Skin of body (tissue), 2 donors: Measurements from ENCODE around the gene FCER2. TPM values are rescaled to one million over a fixed set of nuclear protein-coding genes. Genes with fewer than 3 reads are reported as not detected.
"Not testable (repeated sequence)": the region's sequence is repeated elsewhere in the genome, so short reads cannot be mapped to it uniquely, and the experiment has no call there.

Experiments
- DNase-seq: peaks from one replicate; lab custom pipeline; 2025; lab: John Stamatoyannopoulos, UW
- total RNA-seq: library from RNA; depleted of rRNA; stranded (reverse); fragments of >200 nt; gene quantifications from one replicate; pipeline ENCODE4 v1.2.3, GENCODE V29; 2014

The FCER2 gene
- total RNA-seq, 1 donor from 2014 or later, result 0.20 TPM

DNA sequence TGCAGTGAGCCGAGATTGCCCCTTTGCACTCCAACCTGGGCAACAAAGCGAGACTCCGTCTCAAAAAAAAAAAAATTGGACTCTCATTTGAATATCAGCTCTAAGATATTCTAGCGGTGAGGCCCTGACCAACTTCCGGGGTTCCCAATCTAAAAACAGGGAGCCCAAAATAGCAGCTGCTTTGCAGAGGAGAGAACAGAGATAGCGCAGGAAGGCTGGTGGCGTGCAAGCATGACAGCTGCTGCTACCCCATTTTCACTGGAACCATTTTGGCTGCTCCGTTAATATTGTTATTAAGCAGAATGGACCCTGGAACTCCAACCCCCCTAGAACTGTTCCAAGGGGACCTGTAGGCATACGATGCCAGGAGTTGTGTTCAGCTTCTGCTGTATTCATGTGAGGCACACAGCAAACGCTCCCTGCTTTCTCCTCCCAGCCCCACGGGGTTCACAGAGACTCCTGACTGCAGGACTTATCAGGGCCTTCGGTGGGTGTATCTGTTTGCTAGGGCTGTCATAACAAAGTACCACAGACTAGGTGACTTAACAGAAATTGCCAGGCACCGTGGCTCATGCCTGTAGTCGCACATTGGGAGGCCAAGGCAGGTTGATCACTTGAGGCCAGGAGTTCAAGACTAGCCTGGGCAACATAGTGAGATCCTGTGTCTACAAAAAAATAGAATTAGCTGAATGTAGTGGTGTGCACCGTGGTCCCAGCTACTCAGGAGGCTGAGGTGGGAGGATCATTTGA lies 53.5 kb downstream of the FCER2 start:
- DNase-seq, result no peak

DNA sequence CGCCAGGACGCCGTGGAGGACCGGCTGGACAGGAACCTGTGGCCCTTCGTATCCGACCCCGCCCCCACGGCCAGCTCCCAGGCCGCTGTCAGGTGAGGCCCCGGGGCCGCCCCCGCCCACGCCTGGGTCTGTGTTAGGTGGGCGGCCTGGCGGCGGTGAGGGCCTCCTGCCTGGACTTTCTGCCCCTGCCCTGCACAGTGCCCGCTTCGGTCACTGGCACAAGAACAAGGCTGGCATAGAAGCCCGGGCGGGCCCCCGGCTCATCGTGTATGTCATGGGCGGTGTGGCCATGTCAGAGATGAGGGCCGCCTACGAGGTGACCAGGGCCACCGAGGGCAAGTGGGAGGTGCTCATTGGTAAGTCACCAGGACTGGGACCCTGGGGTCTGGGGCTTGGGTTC lies 54.8 kb downstream of the FCER2 start:
- no peak for DNase-seq

GRCh38 chr19:7646426-7646700 lies 55.6 kb downstream of the FCER2 start:
- DNase-seq, result no peak

GRCh38 chr19:7645656-7646425 lies 56.1 kb downstream of the FCER2 start:
- no peak for DNase-seq

DNA sequence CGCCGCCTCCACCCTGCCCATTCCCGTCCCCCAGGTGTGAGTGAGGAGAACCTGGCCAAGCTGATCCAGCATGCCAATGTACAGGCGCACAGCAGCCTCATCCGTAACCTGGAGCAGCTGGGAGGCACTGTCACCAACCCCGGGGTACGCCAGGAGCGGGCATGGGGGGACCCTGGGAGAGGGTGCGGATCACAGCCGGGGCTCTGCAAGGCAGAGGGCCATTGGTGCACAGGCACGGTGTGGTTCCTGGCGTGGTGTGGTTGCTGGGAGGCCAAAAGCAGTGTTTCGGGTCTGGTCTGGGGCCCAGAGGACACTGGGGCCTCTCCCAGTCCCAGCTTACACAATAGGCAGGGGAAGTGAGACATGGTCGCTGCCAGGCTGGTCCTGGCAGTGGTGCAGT lies 56.8 kb downstream of the FCER2 start:
- DNase-seq, result no peak

- no peak for DNase-seq
Observed at GRCh38 chr19:7644550-7644877, 57.4 kb downstream of the FCER2 start.

- not testable (repeated sequence) for DNase-seq
Observed at GRCh38 chr19:7643629-7644549, 58.0 kb downstream of the FCER2 start.

- no peak for DNase-seq
Observed at GRCh38 chr19:7643031-7643415, 58.9 kb downstream of the FCER2 start.

DNA sequence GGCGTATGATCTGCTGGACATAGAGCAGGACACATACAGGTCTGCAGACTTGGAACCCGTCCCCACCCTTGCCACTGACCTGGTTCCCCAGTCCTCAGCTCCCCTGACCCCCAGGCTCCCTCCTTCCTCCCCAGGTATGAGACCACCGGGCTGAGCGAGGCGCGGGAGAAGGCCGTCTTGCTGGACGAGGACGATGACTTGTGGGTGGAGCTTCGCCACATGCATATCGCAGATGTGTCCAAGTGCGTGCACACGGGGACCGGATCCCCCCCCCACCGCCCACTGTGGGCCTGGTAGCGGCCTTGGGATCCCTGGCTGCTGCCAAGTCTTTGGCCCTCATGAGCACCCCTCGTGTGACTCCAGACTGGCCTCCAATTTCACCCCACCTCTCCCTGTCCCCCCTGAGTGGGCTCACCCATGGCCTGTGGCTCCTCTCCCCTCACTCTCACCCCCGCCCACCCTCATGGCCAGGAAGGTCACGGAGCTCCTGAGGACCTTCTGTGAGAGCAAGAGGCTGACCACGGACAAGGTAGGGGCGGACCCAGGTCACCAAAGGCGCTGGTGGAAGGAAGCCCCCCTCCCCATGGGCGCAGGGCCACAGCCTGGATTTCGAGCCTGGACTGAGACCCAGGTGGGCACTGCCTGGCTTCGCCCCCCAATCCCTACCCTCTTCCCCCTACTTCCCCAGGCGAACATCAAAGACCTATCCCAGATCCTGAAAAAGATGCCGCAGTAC lies 59.5 kb downstream of the FCER2 start:
- DNase-seq, result no peak

DNA sequence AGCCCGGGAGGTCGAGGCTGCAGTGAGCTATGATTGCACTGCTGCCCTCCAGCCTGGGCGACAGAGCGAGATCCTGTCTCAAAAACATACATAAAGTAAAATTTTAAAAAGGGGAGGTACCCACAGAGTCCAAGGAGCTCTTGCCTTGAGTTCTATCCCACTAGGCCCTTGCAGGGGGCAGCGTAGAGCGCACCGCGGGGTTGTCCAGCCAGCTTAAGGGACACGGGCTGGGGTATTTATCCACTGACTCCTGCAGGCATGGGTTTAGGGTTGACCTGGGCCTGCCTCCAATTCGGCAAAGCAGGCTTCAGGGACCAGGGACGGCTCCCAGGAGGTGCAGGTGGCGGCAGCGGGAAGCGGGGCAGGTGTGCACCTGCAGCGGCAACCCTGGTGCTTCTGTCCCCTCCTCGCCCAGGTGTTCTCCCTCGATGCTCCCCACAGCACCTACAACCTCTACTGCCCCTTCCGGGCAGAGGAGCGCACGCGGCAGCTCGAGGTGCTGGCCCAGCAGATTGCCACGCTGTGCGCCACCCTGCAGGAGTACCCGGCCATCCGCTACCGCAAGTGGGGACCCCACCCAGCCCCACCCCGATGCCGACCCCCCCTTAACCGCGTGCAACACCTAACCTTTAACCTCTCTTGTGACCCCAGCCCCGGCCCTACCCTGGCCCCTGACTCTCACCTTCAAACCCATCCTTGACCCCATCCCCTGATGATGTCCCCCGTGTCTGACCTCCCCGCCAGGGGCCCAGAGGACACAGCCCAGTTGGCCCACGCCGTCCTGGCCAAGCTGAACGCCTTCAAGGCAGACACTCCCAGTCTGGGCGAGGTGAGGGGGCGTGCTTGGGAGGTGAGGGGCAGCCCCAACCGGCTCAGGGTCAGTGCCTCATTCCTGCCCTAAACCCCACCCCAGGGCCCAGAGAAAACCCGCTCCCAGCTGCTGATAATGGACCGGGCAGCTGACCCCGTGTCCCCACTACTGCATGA lies 60.3 kb downstream of the FCER2 start:
- DNase-seq, result no peak

DNA sequence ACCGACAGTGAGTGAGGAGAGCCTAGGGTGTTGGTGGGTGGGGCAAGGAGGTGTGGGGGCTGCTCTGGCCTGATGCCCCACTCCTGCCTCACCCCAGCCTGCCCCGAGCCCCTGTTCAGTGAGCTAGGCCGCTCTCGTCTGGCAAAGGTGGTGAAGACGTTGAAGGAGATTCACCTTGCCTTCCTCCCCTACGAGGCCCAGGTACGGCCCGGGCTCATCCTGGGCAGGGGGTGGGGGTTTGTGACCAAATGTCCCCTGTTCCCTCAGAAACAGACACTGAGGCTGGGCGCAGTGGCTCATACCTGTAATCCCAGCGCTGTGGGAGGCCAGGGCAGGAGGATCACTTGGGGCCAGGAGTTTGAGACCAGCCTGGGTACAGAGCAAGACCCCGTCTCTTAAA lies 61.1 kb downstream of the FCER2 start:
- DNase-seq, result no peak

DNA sequence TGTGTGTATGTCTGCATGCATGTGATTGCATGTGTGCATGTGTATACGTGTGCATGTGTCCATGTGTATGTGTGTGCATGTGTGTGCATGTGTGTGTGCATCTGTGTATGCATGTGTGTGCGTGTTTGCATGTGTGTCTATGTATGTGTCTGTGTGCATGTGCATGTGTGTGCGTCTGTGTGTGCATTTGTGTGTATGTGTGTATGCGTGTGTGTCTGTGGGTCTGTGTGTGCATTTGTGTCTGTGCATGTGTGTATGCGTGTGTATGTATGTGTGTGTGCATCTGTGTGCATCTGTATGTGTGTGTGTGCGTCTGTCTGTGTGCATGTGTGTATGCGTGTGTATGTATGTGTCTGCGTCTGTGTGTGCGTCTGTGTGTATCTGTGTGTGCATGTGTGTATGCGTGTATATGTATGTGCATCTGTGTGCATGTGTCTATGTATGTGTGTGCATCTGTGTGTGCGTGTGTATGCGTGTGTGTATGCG lies 62.0 kb downstream of the FCER2 start:
- DNase-seq, result no peak

- DNase-seq, result no peak
Observed at GRCh38 chr19:7638802-7639465, 63.0 kb downstream of the FCER2 start.

Other genes starting within 250 kb of the FCER2 start
- gene PEX11G, start 213.1 kb downstream of the FCER2 start, total RNA-seq, result 1.1 TPM
- gene ZNF358, start 186.0 kb downstream of the FCER2 start, total RNA-seq, result 7.4 TPM
- 6.9 TPM for gene MCOLN1, start 179.5 kb downstream of the FCER2 start, total RNA-seq
- gene PNPLA6, start 166.4 kb downstream of the FCER2 start, total RNA-seq, result 17.6 TPM
- gene CAMSAP3, start 106.3 kb downstream of the FCER2 start, total RNA-seq, result 5.7 TPM
- gene XAB2, start 72.6 kb downstream of the FCER2 start, total RNA-seq, result 21.9 TPM
- 26.2 TPM for gene PET100, start 72.3 kb downstream of the FCER2 start, total RNA-seq
- not detected for gene PCP2, start 68.4 kb downstream of the FCER2 start, total RNA-seq
- gene STXBP2, start 65.0 kb downstream of the FCER2 start, total RNA-seq, result 25.1 TPM
- 8.5 TPM for gene RETN, start 33.1 kb downstream of the FCER2 start, total RNA-seq
- 0.79 TPM for gene MCEMP1, start 25.0 kb downstream of the FCER2 start, total RNA-seq
- 19.6 TPM for gene TRAPPC5, start 21.3 kb downstream of the FCER2 start, total RNA-seq
- 0.20 TPM for gene CLEC4G, start 30.0 kb upstream of the FCER2 start, total RNA-seq
- gene CD209, start 45.4 kb upstream of the FCER2 start, total RNA-seq, result 5.8 TPM
- 0.59 TPM for gene CLEC4M, start 61.1 kb upstream of the FCER2 start, total RNA-seq
- gene EVI5L, start 128.1 kb upstream of the FCER2 start, total RNA-seq, result 8.0 TPM
- 0.10 TPM for gene PRR36, start 172.3 kb upstream of the FCER2 start, total RNA-seq
- gene LRRC8E, start 186.4 kb upstream of the FCER2 start, total RNA-seq, result 3.9 TPM
- gene MAP2K7, start 201.7 kb upstream of the FCER2 start, total RNA-seq, result 9.7 TPM
- gene TGFBR3L, start 212.7 kb upstream of the FCER2 start, total RNA-seq, result 0.59 TPM
- gene SNAPC2, start 218.2 kb upstream of the FCER2 start, total RNA-seq, result 5.6 TPM
- gene CTXN1, start 224.0 kb upstream of the FCER2 start, total RNA-seq, result 1.4 TPM
- 36.3 TPM for gene TIMM44, start 241.5 kb upstream of the FCER2 start, total RNA-seq